HepG2 (cell line): Measurements from ENCODE around the gene ORC6. TPM values are rescaled to one million over a fixed set of nuclear protein-coding genes. Genes with fewer than 3 reads are reported as not detected.

Experiments used
- GFI1 ChIP-seq: sonication (generic); formaldehyde crosslinking; IDR thresholded peaks from 2 replicates; pipeline ENCODE4 v1.5.0; 2020; ENCODE audit warnings: missing genetic modification reagents, mild to moderate bottlenecking, borderline replicate concordance
- SAFB2 ChIP-seq: sonication (generic); formaldehyde crosslinking; IDR thresholded peaks from 2 replicates; pipeline ENCODE4 v1.5.1; 2020; ENCODE audit warnings: missing genetic modification reagents, low read depth, mild to moderate bottlenecking, borderline replicate concordance
- ZMAT3 ChIP-seq: sonication (generic); formaldehyde crosslinking; conservative IDR thresholded peaks from 2 replicates; pipeline ENCODE4 v1.7.0; 2021; ENCODE audit warnings: missing genetic modification reagents
- ZMYM4 ChIP-seq: sonication (generic); formaldehyde crosslinking; IDR thresholded peaks from 2 replicates; pipeline ENCODE4 v1.8.1; 2023; ENCODE audit warnings: mild to moderate bottlenecking, missing genetic modification reagents
- ZNF367 ChIP-seq: sonication (generic); formaldehyde crosslinking; IDR thresholded peaks from 2 replicates; pipeline ENCODE4 v1.4.0; 2020; ENCODE audit warnings: missing genetic modification reagents, borderline replicate concordance
- ZNF407 ChIP-seq: sonication (generic); formaldehyde crosslinking; IDR thresholded peaks from one replicate; pipeline ENCODE4 v1.5.1; 2020; ENCODE audit warnings: mild to moderate bottlenecking, missing genetic modification reagents; ENCODE audit errors: not compliant biosample characterization
- ZNF691 ChIP-seq: sonication (generic); formaldehyde crosslinking; IDR thresholded peaks from 2 replicates; pipeline ENCODE4 v1.4.0; 2020; ENCODE audit warnings: missing genetic modification reagents, low read depth, mild to moderate bottlenecking, borderline replicate concordance
- ZXDC ChIP-seq: sonication (generic); formaldehyde crosslinking; IDR thresholded peaks from 2 replicates; pipeline ENCODE4 v1.5.0; 2020; ENCODE audit warnings: mild to moderate bottlenecking, missing genetic modification reagents
- polyA plus RNA-seq, 8 experiments: library from polyadenylated mRNA; depleted of rRNA in 3 of 8; stranded (reverse) in 7 of 8; unstranded in 1 of 8; fragments of >200 nt; fragmentation: Illumina TruSeq in 4 of 8; extraction: Trizol in 4 of 8; gene quantifications; 2 replicates each; pipeline versions ENCODE4 v1.2.1 to v1.2.3, GENCODE V29; 2011 to 2016; ENCODE audit warnings: low read depth in 4 of 8, missing spikeins in 1 of 8, mixed read lengths in 1 of 8; ENCODE audit not compliant: insufficient read depth in 1 of 8
- total RNA-seq, 5 experiments: library from RNA; depleted of rRNA; stranded (reverse); fragments of >200 nt; fragmentation: Illumina TruSeq; extraction: Trizol; gene quantifications; 2 replicates each; pipeline ENCODE4 v1.2.3, GENCODE V29; 2016; ENCODE audit warnings: low read depth in 1 of 5

The ORC6 gene
- total and polyA plus RNA-seq, 2 of the 13 experiments (the other 11 are each of a cell fraction or from before 2014, with no cell fraction given), result 34.2 to 69.8 TPM

GRCh38 chr16:46689365-46690280, at the start of gene ORC6 (continued):
- TF ChIP-seq ZMAT3 (CRISPR knock-in tag) (no peak), ZNF691 (CRISPR knock-in tag) (no peak; the same call in 1 of the 2 replicates), SAFB2 (CRISPR knock-in tag) (peak; percentile 57), ZMYM4 (peak; percentile 84), ZXDC (no peak; the same call in 1 of the 2 replicates), ZNF407 (no peak), GFI1 (peak; percentile 22; the same call in 1 of the 2 replicates), ZNF367 (0 out of 2 replicates have a peak, but pooled peaks have one; percentile 63)
